GM18511 (cell line): Measurements from ENCODE around the gene RAB6A.
A peak's percentile ranks its signal among the peaks of the same experiment; 100 is the strongest.
"Not testable (repeated sequence)": the region's sequence is repeated elsewhere in the genome, so short reads cannot be mapped to it uniquely, and the experiment has no call there.

Experiments
- ATAC-seq: cut with Tn5 transposase; IDR thresholded peaks from one replicate; pipeline ENCODE4 v1.9.1; 2021; ENCODE audit warnings: mild to moderate bottlenecking, moderate library complexity; ENCODE audit not compliant: unreplicated experiment

Gene RAB6A

GRCh38 chr11:73766763-73767162 is 5.9 kb upstream of the RAB6A start:
- ATAC-seq, result no peak

- no peak for ATAC-seq
These were observed 1.9 kb upstream of the RAB6A start for GRCh38 chr11:73762732-73763131.

GRCh38 chr11:73761403-73761945 is 600 bp upstream of the RAB6A start:
- ATAC-seq, result peak; percentile 9

DNA sequence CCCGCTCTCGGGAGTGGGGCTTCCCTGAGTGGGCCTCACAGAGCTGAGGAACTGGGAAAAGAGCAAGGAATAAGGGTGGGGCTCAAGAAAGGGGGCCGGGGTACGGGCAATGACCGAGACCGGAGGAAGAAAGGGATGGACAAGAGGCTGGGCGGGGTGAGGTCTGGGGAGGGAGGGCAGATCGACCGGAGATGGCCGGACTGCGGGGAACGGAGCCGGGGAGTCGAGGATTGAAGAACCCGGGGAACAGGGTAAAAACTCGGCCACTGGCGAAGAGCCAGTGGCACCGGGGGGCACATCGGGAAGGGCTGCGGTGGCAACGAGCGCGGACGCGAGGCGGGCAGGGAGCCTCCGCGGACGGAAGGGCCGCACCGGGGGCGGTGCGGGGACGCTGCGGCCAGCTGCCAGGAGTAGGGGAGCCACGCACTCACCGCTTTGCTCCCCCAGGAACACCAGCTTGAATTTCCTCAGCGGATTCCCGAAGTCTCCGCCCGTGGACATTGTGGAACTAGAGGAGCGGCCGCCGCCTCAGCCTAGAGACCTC is 667 bp downstream of the RAB6A start:
- peak; percentile 2 for ATAC-seq

DNA sequence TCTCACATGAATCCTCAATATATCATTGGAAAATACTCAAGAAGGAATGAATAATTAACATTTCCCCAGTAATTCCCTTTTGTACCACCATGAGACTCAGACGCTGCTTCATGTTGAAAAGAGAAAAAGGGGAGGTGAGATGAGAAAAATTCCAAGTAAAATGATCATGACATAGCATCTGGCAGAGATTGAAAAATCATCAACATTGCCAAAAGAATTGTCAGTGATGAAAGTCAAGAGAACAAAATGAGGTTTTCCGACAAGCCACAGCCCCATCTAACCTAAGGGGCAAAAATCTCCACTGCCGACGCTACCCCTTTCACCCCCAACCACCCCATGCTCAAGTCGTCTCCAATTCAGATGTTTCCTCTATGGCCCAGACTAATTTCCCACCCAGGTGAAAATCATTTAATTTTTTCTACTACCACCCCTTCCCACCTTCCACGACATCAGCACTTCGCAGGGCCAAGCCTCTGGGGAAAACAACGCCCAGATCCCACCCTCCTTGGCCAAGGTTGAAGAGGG is 1.2 kb downstream of the RAB6A start:
- ATAC-seq, result no peak

DNA sequence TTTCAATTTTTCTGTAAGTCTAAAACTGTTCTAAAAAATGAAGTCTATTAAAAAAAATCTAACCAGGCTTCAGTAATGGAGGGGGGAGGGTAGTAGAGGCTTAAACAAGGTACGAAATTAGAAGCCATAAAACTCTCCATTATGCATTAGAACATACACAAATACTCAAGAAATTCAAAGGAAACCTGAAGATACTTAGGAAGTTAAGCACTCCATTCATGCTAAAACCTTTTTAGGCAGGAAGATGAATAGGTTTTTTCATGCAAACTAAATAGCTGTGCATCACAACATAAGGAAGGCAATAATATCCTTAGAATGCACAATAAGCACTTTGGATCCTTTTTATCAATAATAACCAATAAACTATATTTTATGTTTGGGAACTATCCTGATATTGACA is 2.4 kb downstream of the RAB6A start:
- no peak for ATAC-seq

DNA sequence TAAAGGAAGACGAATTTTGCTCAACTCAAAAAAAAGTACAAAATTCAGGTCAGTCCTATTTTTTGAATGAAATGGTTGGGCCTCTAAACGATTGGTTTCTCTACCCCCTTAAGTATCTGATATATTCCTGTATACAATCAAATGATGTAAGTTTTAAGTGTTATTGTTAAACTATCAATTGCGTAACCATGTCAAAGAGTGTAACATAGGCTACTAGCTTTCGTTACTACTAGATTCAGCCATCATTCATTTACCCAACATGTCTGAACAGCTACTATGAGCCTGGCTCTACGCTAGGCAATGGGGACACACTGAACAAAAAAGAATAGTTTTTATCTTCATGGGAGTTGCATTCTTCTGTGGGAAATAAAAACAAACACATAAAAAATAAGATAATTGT is 3.3 kb downstream of the RAB6A start:
- ATAC-seq, result no peak

GRCh38 chr11:73755670-73756069 is 5.2 kb downstream of the RAB6A start:
- ATAC-seq, result no peak

GRCh38 chr11:73753938-73754337 is 6.9 kb downstream of the RAB6A start:
- no peak for ATAC-seq

- ATAC-seq, result no peak
These were observed 8.0 kb downstream of the RAB6A start for GRCh38 chr11:73752903-73753302.

GRCh38 chr11:73752216-73752867 is 8.5 kb downstream of the RAB6A start:
- ATAC-seq, result no peak

DNA sequence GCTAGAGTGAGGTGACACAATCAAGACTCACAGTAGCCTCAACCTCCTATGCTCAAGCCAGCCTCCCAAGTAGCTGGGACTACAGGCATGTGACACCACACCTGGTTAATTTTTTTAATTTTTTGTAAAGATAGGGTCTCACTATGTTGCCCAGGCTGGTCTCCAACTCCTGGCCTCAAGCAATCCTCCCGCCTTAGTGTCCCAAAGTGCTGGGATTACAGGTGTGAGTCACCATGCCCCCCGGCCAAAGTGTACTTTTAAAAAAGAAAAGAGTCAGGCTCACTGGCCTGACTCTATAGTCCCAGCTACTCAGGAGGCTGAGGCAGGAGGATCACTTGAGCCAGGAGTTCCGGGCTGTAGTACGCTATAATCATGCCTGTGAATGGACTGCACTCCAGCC is 10.0 kb downstream of the RAB6A start:
- ATAC-seq, result not testable (repeated sequence)

GRCh38 chr11:73750228-73750627 is 10.6 kb downstream of the RAB6A start:
- ATAC-seq, result no peak

- no peak for ATAC-seq
These were observed 11.8 kb downstream of the RAB6A start for GRCh38 chr11:73749118-73749517.

GRCh38 chr11:73748300-73748699 is 12.6 kb downstream of the RAB6A start:
- no peak for ATAC-seq

- no peak for ATAC-seq
These were observed 13.1 kb downstream of the RAB6A start for GRCh38 chr11:73747762-73748161.

GRCh38 chr11:73746701-73747100 is 14.2 kb downstream of the RAB6A start:
- ATAC-seq, result no peak

GRCh38 chr11:73743045-73743444 is 17.8 kb downstream of the RAB6A start:
- no peak for ATAC-seq

GRCh38 chr11:73735959-73736358 is 24.9 kb downstream of the RAB6A start:
- ATAC-seq, result not testable (repeated sequence)

DNA sequence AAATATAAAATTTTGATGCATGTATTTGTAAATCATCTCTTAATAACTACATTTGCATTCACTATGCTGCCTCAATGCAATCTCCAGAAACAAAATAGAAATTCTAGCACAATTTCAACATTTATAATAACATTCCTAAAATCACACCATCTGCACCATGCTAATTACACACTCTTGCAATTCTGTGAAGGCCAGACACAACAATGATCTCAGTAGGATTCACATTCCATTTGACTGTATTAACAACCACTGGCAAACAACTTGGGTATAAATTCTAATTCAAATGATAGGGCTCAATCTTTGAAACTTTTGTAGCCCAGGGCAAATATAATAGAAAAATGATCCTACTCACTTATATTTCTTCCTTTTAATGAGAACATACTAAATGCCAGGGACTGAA is 25.9 kb downstream of the RAB6A start:
- no peak for ATAC-seq

GRCh38 chr11:73734011-73734410 is 26.9 kb downstream of the RAB6A start:
- not testable (repeated sequence) for ATAC-seq

GRCh38 chr11:73732936-73733335 is 27.9 kb downstream of the RAB6A start:
- ATAC-seq, result not testable (repeated sequence)
